Measurements from ENCODE around the gene SLC31A1.

Gene SLC31A1

GRCh38 chr9:113258282-113258681 lies 36.9 kb downstream of the SLC31A1 start:
- TF ChIP-seq CTCF (IDR thresholded peaks at IDR 0.05): no peak
- no peak for DNase-seq (ENCODE audit: low spot score)
- no peak overlapping the region for H3K27ac ChIP-seq

GRCh38 chr9:113261917-113262671 lies 40.8 kb downstream of the SLC31A1 start:
- TF ChIP-seq CTCF (IDR thresholded peaks at IDR 0.05): no peak

More at GRCh38 chr9:113258282-113258681, 36.9 kb downstream of the SLC31A1 start:
- H3K4me3 ChIP-seq: no peak overlapping the region

GRCh38 chr9:113266174-113266573 lies 44.8 kb downstream of the SLC31A1 start:
- DNase-seq (ENCODE audit: low spot score): no peak
- Histone ChIP-seq H3K4me3 (no peak overlapping the region), H3K27ac (no peak overlapping the region)
- no peak for TF ChIP-seq CTCF (IDR thresholded peaks at IDR 0.05)

More at GRCh38 chr9:113261917-113262671, 40.8 kb downstream of the SLC31A1 start:
- no peak overlapping the region for H3K27ac ChIP-seq
- DNase-seq (ENCODE audit: low spot score): no peak
- H3K4me3 ChIP-seq: no peak overlapping the region

GRCh38 chr9:113267911-113268566 lies 46.7 kb downstream of the SLC31A1 start:
- no peak for DNase-seq (ENCODE audit: low spot score)
- H3K4me3 ChIP-seq: no peak overlapping the region
- no peak overlapping the region for H3K27ac ChIP-seq
- TF ChIP-seq CTCF (IDR thresholded peaks at IDR 0.05): no peak

GRCh38 chr9:113269355-113269754 lies 48.0 kb downstream of the SLC31A1 start:
- no peak for DNase-seq (ENCODE audit: low spot score)
- Histone ChIP-seq H3K27ac (no peak overlapping the region), H3K4me3 (no peak overlapping the region)
- no peak for TF ChIP-seq CTCF (IDR thresholded peaks at IDR 0.05)

- Histone ChIP-seq H3K4me3 (no peak overlapping the region), H3K27ac (no peak overlapping the region)
- no peak for DNase-seq (ENCODE audit: low spot score)
- no peak for TF ChIP-seq CTCF (IDR thresholded peaks at IDR 0.05)
Measured at GRCh38 chr9:113269871-113270270, 48.5 kb downstream of the SLC31A1 start.
